ENCODE results near the gene TRIM33. TPM values are rescaled to one million over a fixed set of nuclear protein-coding genes. Genes with fewer than 3 reads are reported as not detected.

TRIM33 gene
- total and polyA plus RNA-seq, 10 of the 15 experiments (the other 5 are each of a cell fraction or from before 2014, with no cell fraction given) = 9.0 to 40.3 (median 22.0) TPM

- TF ChIP-seq ZBTB40 (IDR thresholded peaks at IDR 0.05; ENCODE audit: borderline replicate concordance) (no peak), ZNF622 (IDR thresholded peaks at IDR 0.05) (no peak)
- TF ChIP-seq, protein P1, sequence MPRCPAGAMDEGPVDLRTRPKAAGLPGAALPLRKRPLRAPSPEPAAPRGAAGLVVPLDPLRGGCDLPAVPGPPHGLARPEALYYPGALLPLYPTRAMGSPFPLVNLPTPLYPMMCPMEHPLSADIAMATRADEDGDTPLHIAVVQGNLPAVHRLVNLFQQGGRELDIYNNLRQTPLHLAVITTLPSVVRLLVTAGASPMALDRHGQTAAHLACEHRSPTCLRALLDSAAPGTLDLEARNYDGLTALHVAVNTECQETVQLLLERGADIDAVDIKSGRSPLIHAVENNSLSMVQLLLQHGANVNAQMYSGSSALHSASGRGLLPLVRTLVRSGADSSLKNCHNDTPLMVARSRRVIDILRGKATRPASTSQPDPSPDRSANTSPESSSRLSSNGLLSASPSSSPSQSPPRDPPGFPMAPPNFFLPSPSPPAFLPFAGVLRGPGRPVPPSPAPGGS (IDR thresholded peaks at IDR 0.05; ENCODE audit: borderline replicate concordance, insufficient read depth, low read depth, low read length, poor library complexity, severe bottlenecking) = no peak
These were observed 75.8 kb downstream of the TRIM33 start (continued) for GRCh38 chr1:114435088-114435715.

DNA sequence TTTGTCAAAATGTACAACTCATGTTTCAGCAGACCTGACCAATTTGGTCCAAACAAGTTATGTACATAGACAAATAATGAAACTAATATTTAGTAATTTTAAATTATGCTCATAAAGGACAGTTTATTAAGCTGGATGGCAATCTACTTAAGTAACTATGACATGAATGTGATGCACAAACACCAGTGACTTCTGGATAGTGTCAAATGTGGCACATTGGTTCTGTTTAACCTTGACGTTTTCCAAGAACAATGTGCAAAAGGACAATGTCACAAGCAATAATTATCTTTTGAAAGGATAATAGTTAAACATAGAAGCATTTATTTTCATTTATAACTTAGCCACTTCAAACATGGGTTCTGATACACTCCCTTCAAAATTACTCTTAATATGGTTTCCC lies 80.0 kb downstream of the TRIM33 start:
- H3K9ac ChIP-seq (ENCODE audit: control insufficient read depth, insufficient read depth, low read length) = no peak overlapping the region
- no peaks in the 10 kb centered on the region for H3K9me3 ChIP-seq (replicated peaks; ENCODE audit: control insufficient read depth, insufficient read depth, low read length)
- DNase-seq (ENCODE audit: low read depth, low spot score) (no peak), FAIRE-seq (no peak), ATAC-seq (no peak)
- no peak overlapping the region for H3K27ac ChIP-seq (ENCODE audit: control insufficient read depth, insufficient read depth)
- POLR2A ChIA-PET = no interaction called here
- intact Hi-C loops (cut with micrococcal nuclease; ENCODE audit: unreplicated experiment) = no loop called here
- CTCF ChIA-PET = interaction anchor here (1.0 kb wide), 1 partner anchor 128 kb away, joined by 4 read pairs; no protein-coding TSS in a partner anchor
- WGBS (ENCODE audit: insufficient coverage, insufficient replicate concordance, low lambda C conversion rate, missing lambda C conversion rate) = 50% methylated on average over 1 of the region's 1 CpG
- BruUV-seq (replicated peaks) = no TSS peak
- H3K4me3 ChIP-seq = no peak overlapping the region
- no peaks in the 10 kb centered on the region for H3K27me3 ChIP-seq (replicated peaks in 1 of 2; ENCODE audit: control insufficient read depth in 2 of 2, insufficient read depth in 2 of 2, low read length in 1 of 2)
- RAD21 ChIA-PET (ENCODE audit: unreplicated experiment) = no interaction called here
- H2AFZ ChIP-seq (ENCODE audit: control insufficient read depth, low read depth, low read length) = no peak overlapping the region
- no peaks in the 10 kb centered on the region; the same call in 1 of the 2 replicates for H3K79me2 ChIP-seq (ENCODE audit: control insufficient read depth, insufficient read depth, low read length)
- H3K36me3 ChIP-seq (ENCODE audit: control insufficient read depth in 2 of 2, insufficient read depth in 2 of 2, low read length in 1 of 2) = peaks cover 3 to 6% of the 10 kb centered on the region in 2 experiments; a peak in 2 of 4 replicates
- in situ Hi-C loops (cut with MboI) = no loop called here
- no peaks in the 10 kb centered on the region for H4K20me1 ChIP-seq (ENCODE audit: control insufficient read depth, insufficient read depth)
- 0 out of 2 replicates have a peak, but pooled peaks cover 2% of the 10 kb centered on the region for H3K4me1 ChIP-seq (ENCODE audit: control insufficient read depth, insufficient read depth, low read length)
- SMC1A ChIA-PET (ENCODE audit: uncharacterized antibody, unreplicated experiment) = no interaction called here
- H3K4me2 ChIP-seq (ENCODE audit: control insufficient read depth, insufficient read depth) = no peak overlapping the region
- TF ChIP-seq RFX5 (IDR thresholded peaks at IDR 0.05; ENCODE audit: low read depth, low read length) = no peak
- TF ChIP-seq CREB1 (IDR thresholded peaks at IDR 0.05; ENCODE audit: low read depth) = no peak
- TF ChIP-seq TAF1 (IDR thresholded peaks at IDR 0.05; ENCODE audit: borderline replicate concordance, low read depth, low read length) = no peak
- no peak for TF ChIP-seq NFYA (IDR thresholded peaks at IDR 0.05; ENCODE audit: borderline replicate concordance, low read depth, low read length)
- no peak for TF ChIP-seq NR2C1 (IDR thresholded peaks at IDR 0.05)
- TF ChIP-seq, protein P2, sequence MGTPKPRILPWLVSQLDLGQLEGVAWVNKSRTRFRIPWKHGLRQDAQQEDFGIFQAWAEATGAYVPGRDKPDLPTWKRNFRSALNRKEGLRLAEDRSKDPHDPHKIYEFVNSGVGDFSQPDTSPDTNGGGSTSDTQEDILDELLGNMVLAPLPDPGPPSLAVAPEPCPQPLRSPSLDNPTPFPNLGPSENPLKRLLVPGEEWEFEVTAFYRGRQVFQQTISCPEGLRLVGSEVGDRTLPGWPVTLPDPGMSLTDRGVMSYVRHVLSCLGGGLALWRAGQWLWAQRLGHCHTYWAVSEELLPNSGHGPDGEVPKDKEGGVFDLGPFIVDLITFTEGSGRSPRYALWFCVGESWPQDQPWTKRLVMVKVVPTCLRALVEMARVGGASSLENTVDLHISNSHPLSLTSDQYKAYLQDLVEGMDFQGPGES (IDR thresholded peaks at IDR 0.05) = no peak
- no peak for TF ChIP-seq STAT3 (IDR thresholded peaks at IDR 0.05; ENCODE audit: low read depth, low read length)
- no peak for TF ChIP-seq IKZF1 (conservative IDR thresholded peaks at IDR 0.05)
- no peak for TF ChIP-seq NRF1 (conservative IDR thresholded peaks at IDR 0.05; ENCODE audit: low read depth, low read length)
- TF ChIP-seq, protein P1 (IDR thresholded peaks at IDR 0.05; ENCODE audit: borderline replicate concordance, insufficient read depth, low read depth, low read length, poor library complexity, severe bottlenecking) = no peak
- TF ChIP-seq RAD51 (IDR thresholded peaks at IDR 0.05) = no peak
- no peak for TF ChIP-seq CHD2 (IDR thresholded peaks at IDR 0.05; ENCODE audit: borderline replicate concordance, low read depth, low read length)
- no peak for TF ChIP-seq KAT2A (conservative IDR thresholded peaks at IDR 0.05; ENCODE audit: control insufficient read depth, low read depth, low read length)
